Esophagus squamous epithelium (tissue), 4 donors: ENCODE data around the gene KIAA1671.

Experiments used
- CTCF ChIP-seq, 6 experiments: fragments of 450-650 bp in 4 of 6; fragments of 200-600 bp in 2 of 6; sonication (generic) in 2 of 6; IDR thresholded peaks; one replicate each; pipeline ENCODE4 v1.5.1; 2016 to 2019; ENCODE audit warnings: antibody characterized with exemption in 6 of 6, mild to moderate bottlenecking in 4 of 6, moderate library complexity in 4 of 6
- POLR2A ChIP-seq, 4 donors: fragments of 450-650 bp; IDR thresholded peaks; one replicate each; pipeline ENCODE4 v1.6.1; 2017; ENCODE audit warnings: antibody characterized with exemption in 4 of 4, mild to moderate bottlenecking in 4 of 4, moderate library complexity in 3 of 4

- TF ChIP-seq POLR2A (IDR thresholded peaks at IDR 0.05), result no peak
- no peak for TF ChIP-seq CTCF (IDR thresholded peaks at IDR 0.05)
Observed at GRCh38 chr22:24992946-24993345, 40.4 kb downstream of the KIAA1671 start.
